GM11168 (cell line): ENCODE measurements around the gene COA7.

Experiments used
- in situ Hi-C: fragments of 300-500 bp; cut with MboI; formaldehyde crosslinking; loops from one replicate; pipeline ENCODE4 v1.12.0; 2022; ENCODE audit warnings: low sequenced_read_pairs; ENCODE audit not compliant: unreplicated experiment

COA7 gene

DNA sequence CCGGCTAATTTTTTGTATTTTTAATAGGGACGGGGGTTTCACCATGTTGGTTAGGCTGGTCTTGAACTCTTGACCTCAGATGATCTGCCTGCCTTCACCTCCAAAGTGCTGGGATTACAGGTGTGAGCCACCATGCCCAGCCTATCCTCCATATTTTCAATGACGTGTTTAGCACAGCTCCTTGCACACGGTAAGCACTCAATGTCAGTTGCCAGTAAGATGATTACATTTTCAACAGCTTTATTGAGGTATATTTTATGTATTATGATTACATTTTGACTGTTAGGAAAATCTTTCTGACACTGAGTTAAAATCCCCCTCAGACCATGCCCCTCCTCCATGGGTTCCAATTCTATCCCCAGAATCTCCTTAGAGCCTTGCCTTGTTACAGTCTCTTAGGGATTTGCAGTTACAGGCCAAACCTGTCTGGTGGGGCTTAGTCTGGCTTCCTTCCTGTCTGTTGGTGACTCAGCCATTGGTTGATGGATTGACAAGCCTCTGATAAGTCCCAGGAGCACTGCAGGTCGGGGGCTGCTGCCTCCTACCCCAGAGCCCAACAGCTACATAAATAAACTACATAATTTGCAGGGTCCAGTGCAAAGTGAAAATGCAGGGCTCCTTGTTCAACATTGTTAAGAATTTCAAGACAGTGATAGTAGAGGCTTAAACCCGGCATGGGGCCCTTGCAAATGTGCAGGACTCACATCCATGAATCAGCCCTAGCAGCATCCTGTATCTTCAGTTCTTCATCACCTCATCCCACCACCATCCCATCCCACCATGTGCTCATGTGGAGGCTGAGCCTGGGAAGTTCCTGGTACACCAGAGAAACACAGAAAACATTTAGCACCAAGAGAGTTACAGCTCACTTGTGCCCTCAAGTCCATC, 23.4 kb downstream of the COA7 start:
- in situ Hi-C loops = no loop called here

DNA sequence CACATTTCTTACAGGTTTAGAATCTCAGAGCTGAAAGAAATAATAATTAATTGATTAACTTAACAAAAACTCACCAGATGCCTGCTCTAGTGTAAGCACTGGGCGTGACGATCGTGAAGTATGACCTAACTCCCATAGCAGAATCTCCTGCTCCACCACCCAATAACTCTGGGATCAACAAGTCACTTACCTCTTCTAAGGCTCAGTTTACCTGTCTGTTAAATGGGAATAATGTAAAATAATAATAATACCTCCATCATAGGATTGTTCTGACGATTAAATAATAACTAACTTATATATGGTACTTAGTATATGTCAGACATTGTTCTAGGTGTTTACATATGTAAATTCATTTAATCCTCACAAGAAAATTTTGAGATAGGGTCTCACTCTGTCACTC, 24.6 kb downstream of the COA7 start:
- in situ Hi-C loops = no loop called here

DNA sequence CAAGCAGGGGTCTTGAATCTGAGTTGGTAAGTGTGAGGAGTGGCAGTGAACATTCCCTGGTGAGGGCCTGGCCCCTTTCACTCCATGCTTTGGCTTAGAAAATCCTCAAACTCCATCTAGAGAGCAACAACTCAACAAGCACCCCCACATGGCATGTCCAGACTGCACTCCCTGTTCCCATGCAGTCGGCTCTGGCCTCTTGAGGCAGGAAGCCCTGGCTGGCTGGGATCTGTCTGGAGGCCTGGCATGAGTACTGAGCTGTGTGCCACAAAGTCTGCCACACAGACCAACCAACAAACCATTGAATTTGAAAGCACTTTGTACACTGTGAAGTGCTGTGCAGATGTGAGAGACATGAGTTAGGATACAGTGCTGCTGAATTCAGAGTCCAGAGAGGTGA, 25.2 kb downstream of the COA7 start:
- in situ Hi-C loops = no loop called here

DNA sequence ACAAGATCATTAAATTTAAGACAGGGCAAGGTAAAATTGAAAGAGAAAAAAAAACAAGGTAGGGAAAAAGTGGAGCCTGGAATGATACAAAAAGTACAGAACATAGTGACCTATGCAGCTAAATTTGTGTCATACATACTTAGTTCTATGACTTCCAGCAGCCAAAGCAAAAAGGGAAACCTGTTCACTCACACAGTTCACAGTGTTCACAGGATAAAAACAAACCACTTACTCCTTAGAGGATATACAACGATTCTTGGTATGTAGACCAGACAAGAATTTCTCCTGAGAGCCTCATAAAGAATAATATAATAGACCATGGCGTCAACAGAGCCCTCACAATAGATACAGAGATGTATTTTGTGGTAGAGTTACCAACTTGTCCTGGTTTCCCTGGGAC, 27.5 kb downstream of the COA7 start:
- in situ Hi-C loops = no loop called here

DNA sequence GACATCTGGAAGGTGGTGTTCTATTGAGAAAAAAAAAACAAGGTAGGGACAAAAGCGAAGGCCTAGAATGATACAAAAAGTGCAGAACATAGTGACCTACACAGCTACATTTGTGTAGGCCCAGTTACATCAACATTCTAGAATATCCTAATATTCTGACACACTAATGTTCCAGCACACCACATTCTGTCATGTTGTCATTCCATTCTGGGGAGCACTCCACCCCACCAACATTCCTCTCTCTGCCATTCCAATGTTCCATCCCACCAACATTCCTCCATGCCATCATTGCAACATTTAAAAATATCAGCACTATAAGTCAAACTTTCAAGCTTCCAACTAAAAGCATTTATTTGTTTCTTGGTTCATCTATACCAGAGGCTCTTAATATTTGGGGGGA, 28.5 kb downstream of the COA7 start:
- in situ Hi-C loops = no loop called here

DNA sequence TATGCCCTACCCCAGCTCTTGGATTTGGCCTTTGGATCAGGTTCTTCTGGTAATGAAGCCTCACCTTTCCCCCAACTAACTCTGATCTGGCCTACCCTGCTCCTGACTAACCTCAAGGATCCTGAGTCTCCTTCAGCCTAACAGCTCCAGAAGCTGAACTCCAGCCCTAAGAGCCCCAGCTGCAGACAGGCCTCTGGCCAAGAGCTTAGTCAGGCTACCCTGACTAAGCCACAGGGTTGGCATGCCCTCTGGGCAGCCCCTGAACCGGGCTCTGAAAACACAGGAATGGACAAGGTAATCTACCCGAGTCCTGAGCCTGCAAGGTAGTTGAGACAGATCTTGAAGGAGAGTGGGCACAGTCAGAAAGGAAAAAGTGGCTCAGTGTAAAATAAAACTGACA, 29.4 kb downstream of the COA7 start:
- in situ Hi-C loops = no loop called here

DNA sequence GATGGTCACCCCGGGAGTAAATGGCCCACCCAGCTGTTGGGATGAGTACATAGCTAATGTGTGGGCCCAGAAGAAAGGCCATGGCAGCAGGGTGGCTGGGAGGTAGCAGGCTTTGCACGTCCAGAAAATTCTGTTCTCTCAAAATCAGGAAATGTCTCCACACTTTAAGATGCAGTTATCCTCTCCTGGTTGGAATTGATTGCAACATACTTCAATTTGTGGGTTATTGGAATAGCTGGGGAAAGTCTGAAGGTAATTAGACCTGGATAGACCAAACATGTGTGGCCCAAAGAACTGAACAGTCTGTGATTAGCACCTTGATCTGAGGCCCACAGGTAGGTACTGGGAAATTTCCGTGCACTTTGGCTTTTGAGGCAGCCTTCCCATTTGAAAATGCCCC, 30.2 kb downstream of the COA7 start:
- in situ Hi-C loops = no loop called here

DNA sequence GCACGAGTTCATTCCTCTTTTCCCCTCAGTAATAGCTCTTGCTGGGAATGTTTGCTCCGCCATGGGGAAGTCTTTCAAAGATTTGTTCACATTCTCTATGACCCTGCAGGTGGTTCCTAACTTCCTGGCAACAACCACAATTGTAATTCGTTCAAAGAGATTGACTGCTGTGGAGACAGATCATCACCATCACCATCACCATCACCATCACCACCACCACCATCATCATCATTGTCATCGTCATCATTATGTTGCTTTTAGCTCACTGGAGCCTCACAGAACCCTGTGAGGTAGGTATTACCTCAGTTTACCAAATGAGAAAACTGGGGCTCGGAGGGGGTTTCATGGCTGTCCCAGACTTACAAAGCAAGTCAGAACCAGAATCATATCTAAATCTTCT, 30.9 kb downstream of the COA7 start:
- in situ Hi-C loops = no loop called here

DNA sequence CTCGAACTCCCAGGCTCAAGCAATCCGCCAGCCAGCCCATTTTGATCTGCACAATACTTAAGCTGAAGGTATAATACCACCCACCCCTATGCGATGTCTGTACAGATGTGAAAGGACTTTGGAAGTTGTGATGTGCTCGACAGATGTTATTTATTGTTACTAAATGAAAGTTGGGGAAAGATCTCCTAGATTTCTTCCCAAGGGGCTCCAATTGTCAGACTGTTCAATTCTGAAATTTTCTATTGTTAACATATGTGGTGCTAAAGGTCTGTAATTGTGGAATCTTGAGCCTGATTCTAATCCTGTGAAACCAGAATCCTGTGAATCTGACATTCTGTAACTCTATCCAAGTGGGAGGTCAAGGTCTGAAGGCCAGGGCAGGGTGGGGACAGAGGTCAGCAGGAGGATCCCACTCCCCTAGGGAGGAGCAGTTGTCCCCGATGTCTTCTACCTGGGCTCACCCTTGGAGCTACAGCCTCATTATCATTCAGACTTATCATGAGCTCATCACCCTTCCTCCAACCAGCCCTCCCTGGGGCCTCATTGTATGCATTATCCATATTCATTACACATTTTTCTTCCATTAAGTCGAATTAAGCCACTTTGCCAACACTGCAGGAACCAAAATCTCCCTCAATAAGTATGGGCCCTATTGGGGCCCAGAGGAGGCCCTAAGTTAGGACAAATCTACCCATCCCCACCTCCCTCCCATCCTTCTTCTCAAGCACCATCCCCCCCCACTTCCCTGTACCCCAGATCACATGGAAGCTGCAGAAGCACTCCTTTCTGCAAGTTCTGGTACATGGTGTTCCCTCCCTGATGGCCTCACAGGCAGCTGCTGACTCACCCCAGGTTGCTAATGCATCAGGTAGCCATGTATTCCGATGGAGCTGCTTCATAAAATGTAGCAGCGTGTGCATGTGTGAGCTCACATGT, 32.9 kb downstream of the COA7 start:
- in situ Hi-C loops = no loop called here

DNA sequence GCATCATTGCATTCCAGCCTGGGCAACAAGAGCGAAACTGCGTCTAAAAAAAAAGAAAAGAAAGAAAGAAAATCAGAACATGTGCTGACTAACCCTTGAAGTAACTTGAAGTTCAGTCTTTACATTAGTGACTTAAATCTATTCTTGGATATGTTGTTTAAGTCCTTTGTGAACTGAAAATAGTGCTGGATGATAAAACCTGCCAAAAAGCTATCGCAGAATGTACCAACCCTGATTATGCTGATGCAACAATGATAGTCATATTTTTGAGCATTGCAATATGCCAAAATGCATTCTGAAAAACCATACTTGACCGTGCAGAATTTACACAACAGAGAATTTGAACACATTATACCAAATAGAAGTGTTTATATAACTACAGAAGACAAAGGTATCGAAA, 34.4 kb downstream of the COA7 start:
- in situ Hi-C loops = no loop called here

DNA sequence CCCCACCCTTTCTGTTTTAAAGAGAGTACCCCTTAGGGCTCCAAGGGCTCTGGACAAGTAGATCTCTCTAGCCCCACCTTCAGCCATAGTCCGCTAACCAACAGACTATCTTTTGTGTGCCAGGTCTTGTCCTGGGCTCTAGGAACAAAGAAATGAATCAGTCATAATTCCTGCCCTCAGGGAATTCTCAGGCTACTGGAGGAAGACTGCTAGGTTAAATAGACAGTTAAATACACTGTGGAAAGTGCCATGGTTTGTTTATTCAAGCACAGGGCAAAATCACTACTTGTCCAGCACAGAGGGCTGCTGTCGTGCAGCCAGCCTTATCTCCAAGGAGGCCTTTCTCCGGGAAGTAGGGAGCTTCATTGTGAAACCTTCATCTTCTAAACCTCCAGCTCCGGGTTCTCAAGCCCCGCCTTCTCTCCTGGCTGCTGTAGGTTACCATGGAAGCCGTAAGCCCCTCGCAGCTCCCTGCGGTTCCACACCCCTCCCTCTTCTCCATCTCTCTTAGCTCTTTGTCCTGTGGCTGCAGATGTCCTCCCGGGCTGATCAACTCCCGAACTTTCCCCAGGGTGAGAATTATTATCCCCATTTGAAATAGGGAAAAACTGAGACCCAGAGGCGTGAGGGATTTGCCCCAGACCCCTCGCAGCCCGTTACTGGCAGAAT, 35.4 kb downstream of the COA7 start:
- in situ Hi-C loops = no loop called here

DNA sequence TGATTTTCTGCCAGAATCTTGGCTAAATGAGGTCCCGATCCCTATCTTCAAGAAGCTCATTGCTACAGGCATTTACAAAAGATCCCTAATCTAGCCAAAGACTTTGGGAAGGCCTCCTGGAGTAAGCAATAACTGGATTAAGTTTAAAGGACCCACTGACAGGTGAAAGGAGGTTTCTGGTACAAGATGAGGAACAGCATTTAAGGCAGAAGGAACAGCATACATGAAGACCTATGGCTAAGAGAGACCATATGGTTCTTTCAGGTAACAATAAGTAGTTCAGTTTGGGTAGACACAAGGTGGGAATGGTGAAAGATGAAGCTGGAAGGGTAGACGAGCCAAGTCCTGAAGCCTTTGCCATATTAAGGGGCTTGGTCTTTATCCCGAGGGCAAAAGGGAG, 37.3 kb downstream of the COA7 start:
- in situ Hi-C loops = no loop called here

DNA sequence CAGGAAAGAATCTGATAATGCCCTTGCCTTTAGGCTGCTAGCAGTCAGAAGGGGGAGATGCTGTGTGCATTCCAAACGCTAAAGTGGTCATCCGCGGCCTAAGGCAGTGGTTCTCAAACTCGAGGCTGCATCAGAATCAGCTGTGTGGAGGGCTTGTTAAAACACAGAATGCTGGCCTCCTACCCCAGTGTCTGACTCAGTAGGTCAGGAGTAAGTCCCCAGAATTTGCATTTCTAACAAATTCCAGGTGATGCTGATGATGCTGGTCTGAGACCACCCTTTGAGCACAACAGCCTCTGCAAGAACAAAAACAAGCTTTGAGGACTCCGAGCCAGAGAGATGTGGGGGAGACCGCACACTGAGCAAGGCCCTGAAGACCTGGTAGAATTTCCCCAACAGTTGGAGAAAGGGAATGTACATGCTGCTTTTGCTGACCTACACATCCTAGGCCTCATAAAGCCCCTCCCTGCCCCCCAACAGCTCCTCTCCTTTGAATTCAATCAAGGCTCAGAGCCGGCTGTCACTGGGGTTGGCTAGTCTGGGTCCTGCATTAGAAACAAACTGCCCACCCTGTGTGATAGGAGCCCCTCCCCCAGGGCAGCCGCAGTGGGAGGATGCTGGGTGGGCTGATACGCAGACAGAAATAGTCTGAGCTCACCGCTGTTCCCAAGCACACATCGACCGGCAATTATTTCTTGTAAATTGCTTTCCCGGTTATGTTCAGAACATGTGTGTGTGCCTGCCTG, 38.1 kb downstream of the COA7 start:
- in situ Hi-C loops = no loop called here

DNA sequence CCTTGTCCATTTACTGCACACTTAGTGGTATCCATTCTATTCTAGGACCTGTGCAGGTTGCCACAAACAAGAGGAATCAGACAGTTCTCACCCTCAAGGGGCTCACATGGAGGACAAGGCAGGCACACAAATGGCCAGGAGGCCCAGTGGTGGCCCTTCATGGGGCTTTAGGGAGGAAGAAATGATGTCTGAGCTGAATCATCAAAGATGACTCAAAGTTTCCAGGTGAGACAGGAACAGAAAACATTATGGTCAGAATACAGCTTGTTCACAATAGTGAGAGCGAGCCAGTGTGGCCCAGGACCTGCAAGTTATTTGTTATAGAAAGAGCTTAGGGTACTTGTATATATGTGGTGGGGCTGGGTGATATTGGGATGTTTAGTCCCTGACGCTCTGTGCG, 38.8 kb downstream of the COA7 start:
- in situ Hi-C loops = no loop called here

DNA sequence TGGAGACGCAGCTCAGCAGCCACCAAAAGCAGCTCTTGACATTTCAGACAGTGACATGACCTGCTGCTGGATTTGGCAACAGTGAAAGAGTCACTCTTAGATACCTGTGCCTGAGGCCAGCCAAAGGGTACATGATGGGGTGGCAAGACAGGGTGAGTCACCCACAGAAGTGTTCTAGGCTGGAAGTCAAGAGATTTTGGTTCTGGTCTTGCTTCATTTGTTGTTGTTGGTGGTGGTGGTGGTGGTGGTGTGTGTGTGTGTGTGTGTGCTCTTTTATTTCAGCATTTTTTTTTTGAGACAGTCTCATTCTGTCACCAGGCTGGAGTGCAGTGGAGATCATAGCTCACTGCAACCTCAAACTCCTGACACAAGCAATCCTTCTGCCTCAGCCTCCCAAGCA, 39.4 kb downstream of the COA7 start:
- in situ Hi-C loops = no loop called here

DNA sequence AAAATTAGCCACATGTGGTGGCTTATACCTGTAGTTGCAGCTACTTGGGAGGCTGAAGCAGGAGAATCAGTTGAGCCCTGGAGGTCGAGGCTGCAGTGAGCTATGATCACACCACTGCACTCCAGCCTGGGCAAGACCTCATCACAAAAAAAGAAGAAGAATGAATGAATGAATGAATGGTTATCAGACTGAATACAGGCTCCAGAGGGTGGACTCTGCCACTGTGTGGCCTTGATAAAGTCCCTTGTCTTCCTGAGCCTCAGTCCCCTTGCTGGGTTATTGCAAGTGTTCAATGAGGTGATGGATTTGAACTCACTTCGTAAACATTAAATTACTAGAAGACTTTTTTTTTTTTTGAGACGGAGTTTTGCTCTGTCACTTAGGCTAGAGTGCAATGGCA, 40.4 kb downstream of the COA7 start:
- in situ Hi-C loops = no loop called here

DNA sequence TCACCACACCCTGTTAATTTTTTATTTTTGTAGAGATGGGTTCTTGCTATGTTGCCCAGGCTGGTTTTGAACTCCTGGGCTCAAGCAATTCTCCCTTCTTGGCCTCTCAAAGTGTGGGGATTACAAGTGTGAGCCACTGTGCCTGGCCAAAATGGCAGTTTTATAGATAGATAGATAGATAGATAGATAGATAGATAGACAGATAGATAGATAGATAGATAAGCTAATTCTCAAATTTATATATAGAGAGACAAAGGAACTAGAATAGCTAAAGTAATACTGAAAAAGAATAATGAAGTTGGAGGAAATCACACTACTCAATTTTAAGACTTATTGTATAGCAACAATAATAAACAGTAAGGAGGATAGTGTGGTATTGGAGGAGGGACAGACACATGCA, 44.1 kb downstream of the COA7 start:
- in situ Hi-C loops = no loop called here

DNA sequence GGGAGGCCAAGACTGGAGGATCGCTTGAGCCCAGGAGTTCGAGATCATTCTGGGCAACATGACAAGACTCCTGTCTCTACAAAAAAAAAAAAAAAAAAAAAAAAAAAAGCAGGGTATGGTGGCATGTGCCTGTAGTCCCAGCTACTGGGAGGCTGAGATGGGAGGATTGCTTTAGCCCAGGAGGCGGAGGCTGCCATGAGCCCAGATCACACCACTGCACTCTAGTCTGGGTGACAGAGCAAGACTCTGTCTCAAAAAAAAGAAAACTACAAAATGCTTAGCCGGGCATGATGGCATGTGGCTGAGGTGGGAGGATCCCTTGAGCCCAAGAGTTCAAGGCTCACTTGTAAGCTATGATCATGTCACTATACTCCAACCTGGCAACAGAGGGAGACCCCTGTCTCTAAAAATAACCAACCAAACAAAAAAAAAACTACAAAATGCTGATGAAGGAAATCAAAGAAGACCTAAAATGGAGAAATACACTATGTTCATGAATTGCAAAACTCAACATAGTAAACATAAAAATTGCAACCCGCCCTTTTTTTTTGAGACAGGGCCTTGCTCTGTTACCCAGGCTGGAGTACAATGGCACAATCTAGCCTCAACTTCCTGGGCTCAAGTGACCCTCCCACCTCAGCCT, 44.8 kb downstream of the COA7 start:
- in situ Hi-C loops = no loop called here

DNA sequence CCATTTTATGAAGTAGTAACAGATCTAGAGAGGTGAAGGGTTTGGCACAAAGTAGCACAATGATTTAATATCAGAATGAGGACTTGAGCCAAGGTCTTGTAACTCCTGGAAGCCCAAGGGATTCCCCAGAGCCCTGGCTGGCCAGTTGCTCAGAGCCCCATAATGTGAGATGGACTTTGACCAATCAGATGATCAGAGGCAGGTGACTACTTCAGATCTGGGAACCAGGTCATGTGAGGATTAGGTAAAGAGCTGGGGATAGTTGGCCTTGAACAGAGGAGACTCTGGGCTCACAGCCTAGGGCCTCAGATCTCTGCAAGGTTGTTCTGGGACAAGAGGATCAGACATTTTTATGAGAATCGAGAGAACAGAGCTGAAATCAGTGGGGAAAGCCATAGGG, 46.2 kb downstream of the COA7 start:
- in situ Hi-C loops = no loop called here

DNA sequence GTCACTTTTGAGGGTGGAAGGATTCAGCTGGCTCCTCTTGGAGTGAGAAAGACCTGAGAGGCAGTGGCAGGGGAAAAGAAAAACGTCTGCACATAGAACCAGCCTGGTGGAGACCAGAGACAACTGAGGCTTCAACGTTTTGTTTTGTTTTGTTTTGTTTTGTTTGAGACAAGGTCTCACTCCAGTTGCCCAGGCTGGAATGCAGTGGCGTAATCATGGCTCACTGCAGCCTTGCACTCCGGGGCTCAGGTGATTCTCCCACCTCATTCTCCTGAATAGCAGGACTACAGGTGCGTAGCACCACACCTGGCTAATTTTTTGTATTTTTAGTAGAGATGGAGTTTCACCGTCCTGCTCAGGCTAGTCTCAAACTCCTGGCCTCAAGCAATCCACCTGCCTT, 52.9 kb downstream of the COA7 start:
- in situ Hi-C loops = no loop called here
